NCI-H226 (cell line): Measurements from ENCODE around the gene COL16A1.

Experiments used
- DNase-seq: peaks from one replicate; pipeline ENCODE4 v3.0.0-alpha.2; 2015

The COL16A1 gene

GRCh38 chr1:31681415-31681814, 22.4 kb downstream of the COL16A1 start:
- DNase-seq = no peak

DNA sequence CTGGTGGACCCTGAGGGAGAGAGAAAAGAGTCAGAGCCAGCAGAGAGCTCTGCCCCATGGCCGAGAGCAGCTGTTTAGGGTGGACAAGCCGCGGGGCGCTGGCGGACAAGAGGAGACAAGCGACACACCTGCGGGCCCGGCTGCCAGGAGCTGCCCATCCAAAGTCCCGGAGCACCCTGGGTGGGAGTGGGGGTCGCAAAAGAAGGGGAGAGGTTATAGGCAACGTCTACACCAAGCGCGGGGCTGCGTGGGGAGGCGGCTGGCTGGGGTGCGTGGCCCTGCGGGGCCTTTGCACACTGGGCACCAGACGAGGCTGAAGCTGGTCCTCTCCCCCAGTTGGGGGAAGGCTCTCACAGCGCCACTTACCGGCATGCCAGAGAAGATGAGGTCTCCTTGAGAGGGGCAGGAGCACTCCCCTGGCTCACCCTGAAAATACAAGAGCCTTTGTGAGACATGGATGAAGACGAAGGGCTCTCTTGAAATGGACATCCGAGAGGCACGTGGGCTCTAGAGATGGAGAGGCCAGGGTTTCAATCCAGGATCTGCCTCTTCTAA, 24.1 kb downstream of the COL16A1 start:
- DNase-seq = no peak

GRCh38 chr1:31679091-31679490, 24.7 kb downstream of the COL16A1 start:
- no peak for DNase-seq

DNA sequence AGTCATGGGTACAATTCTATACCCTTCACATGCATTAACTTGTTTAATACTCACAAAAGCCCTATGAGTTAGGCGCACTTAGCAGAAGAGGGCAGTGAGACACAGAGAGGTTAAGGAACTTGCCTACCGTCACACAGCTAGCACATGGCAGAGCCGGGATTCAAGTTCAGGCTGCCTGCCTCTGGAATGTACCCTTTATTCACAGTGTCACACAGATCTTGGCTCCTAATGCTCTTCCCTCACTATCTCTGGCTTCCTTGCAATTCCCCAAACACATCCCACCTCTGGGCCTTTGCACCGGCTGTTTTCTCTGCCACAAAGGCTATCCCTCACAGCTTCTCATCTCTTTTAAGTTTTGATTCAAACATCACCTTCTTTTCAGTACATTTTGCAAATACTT, 25.1 kb downstream of the COL16A1 start:
- no peak for DNase-seq

- DNase-seq = no peak
Measured at GRCh38 chr1:31677949-31678348, 25.9 kb downstream of the COL16A1 start.

DNA sequence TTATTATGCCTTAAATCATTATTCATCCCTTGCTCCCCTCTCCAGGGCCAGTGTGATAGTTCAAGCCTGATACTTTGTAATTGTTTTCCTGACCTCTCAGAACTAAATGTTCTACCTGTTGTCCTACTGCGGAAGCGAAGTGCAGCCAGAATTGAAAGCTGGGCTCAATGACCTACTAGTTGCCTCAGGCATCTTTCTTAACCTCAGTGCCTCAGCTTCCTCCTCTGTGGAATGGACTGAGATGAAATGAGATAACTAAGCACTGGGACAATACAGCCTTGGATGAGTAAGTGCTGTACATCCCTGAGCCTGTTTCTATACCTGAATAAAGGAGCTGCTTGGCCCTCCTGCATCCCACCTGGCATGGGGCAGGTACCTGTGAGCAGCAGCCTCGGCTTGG, 26.4 kb downstream of the COL16A1 start:
- DNase-seq = no peak

DNA sequence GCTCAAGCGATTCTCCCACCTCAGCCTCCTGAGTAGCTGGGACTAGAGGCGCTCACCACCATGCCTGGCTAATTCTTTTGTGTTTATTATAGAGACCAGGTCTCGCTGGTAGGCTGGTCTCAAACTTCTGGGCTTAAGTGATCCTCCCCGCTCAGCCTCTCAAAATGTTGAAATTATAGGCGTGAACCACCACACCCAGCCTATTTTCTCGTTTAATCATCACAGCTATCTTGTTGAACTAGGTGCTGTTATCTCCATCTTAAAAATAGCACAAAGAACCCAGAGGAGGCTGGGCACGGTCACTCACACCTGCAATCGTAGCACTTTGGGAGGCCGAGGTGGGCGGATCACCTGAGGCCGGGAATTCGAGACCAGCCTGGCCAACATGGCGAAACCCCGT, 28.1 kb downstream of the COL16A1 start:
- DNase-seq = no peak

DNA sequence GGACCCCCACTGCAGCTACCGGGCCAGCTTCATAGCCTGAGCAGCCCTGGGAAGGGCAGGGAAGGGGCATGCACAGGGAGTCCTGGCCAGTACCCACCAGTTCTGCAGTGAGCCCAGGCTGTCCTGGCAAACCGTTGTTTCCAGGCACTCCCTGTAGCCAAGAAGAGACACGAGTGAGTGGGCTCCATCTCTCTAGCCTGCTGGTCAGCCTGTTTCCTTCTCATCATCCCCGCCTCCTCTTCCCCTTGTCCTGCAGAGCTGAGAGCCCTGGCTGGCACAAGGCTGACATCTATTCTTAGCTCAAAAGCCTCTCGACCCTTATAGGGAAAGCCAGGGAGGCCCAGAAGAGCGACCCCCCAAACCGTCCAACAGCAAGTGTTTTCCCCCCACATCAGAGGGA, 28.7 kb downstream of the COL16A1 start:
- no peak for DNase-seq

DNA sequence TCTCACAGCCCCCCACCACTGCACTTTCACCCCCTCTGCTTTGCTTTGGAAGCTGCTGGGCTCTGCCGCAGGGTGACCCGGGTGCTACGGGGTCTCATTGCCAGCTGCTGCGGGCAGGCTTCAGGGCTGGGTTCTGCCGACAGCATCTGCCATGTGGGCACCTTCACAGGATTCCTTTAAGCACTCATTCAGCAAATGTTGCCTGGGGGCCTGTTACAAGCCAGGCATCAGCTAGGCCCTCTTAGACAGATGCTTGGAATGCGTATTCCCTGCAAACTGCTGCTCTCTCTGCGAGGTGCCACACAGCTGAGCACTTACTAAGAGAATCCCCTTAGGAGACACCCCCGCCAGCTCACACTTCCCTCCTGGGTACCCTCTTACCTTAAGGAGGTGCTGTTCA, 29.2 kb downstream of the COL16A1 start:
- DNase-seq = peak; percentile 73

- no peak for DNase-seq
Measured at GRCh38 chr1:31673433-31673832, 30.4 kb downstream of the COL16A1 start.

DNA sequence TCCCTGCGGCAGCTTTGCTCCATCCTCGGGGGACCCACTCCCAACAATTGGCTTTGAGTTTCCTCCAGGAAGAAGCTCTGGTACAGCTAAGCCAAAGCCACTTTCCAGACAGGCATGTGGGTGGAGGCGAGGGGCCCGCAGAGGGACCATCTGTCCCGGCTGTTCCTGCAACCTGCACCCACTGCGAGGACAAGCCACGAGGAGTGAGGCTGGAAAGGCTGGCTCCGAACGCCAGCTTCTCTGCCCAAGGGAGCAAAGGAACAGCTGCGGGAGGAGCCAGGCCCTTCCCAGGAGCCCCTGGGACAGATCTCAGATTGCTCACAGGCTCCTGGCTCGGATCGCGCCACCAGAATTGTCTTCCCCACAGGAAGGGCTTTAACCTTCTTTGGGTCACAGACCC, 30.8 kb downstream of the COL16A1 start:
- DNase-seq = no peak

- DNase-seq = no peak
Measured at GRCh38 chr1:31671561-31672201, 32.1 kb downstream of the COL16A1 start.

GRCh38 chr1:31671147-31671546, 32.7 kb downstream of the COL16A1 start:
- no peak for DNase-seq

GRCh38 chr1:31670593-31670964, 33.2 kb downstream of the COL16A1 start:
- DNase-seq = no peak

DNA sequence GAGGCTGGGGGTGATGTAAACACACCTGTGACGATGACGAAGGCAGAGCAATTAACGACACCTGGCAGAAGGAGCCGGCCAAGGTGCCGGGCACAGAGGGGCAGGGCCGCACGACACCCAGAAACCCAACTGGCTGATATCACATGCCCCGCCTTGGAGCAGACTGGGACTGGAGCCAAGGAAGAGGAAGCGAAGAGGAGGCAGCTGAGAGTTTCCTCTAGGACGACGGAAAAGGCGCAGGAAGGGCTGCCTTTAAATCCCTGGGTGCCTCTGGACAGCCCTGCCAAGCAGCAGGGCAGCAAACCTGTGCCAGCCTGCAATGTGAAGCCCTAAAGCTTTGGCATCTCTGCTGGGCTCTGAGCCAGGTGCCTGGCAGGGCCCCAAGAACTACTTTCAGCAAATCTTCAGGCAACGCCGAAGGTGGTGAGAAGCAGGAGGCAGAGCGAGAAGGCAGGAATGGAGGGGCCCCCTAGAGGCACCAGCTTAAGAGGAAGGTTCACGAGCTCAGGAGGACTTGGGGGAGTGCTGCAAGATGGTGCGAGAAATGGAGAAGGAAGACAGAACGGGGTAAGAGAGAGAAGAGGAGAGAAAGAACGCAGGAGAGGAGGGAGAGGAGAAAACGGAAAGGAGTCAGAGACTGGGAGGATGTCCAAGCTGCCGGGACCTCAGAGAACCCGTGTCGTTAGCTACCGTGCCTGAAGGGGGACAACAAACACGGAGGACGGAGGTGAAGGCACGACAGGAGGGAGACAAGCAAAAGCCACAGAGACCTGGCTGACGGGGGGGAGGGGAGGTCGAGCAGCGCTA, 33.8 kb downstream of the COL16A1 start:
- DNase-seq = peak; percentile 71

- no peak for DNase-seq
Measured at GRCh38 chr1:31669433-31669785, 34.4 kb downstream of the COL16A1 start.

GRCh38 chr1:31668303-31668883, 35.4 kb downstream of the COL16A1 start:
- no peak for DNase-seq

GRCh38 chr1:31667065-31667785, 36.6 kb downstream of the COL16A1 start:
- DNase-seq = no peak

DNA sequence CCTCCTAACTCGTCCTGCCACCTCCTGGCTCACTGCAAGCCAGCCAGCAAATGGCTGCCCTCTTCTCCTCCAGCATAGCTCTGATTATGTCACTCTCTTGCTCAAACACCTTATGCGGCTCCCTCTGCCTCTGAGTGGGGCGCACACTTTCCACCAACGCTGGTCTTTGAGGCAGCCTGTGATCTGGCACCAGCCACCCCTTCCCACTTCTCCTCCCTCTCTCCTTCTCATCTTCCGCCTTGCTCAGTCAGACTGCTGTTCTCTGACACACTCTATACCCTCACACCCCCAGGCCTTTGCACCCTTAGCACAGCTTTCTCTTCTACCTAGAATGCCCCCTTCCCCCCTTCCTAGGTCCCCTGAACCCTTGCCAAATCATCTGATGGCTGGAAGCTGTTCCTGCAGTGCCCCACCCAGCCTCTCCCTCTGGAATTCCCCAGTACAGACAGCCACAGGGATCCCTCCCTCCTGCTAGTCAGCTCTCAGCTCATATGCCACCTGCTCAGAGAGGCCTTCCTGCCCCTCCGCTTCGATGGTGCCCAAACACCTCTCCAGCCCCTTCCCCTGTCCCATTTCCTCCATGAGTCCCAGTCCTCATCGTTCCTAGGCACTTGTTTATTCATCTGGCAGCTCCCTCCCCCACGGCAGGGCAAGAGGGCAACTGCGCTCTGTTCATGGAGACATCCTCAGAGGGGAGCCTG, 37.4 kb downstream of the COL16A1 start:
- DNase-seq = peak; percentile 90

DNA sequence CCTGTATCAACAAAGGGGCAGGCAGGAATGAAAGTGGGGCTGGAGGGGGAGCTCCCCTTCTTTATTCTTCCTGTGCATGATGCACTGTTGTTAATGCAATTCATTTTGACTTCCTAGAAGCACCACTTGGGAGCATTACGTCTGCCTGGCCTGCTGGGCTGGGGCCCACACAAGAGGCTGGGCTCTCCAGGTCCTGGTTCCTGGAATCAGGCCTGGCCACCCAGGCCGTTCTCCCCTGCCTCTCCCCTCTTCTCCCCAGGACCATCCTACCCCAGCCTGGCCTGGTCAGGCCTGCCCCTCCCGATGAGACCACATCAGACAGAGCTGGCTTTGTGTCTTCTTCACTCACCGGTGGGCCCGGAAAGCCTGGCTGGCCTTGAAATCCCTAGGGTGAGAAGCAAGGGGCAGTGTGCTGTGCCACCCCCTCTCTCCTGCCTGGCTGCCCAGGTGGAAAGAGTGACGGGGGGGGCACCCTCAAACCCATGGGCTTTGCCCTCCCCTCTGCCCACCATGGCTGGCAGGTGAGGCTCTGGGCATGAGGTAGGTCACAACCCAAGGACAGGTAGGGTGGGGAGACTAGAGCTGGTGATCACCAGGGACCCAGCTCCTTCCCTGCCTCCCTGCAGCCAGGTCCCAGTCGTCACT, 38.5 kb downstream of the COL16A1 start:
- DNase-seq = no peak

DNA sequence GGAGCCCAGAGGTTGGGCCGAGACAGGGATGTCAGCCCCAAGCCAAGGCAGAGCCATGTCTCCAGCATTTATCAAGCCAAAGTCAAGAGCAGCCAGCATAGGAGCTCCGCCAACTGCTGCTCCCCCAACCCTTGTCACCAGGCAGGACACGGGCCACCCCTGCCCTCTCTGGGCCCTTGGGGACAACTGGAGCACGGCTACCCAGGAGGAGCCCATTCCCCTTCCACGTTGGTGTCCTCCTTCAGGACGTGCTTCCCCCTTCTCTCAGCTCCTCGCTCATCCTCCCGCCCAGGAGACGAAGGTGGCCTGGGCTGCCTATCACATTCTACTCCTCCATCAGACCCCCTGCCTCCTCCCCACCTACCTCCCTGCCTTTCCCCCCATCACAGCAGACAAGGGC, 39.3 kb downstream of the COL16A1 start:
- no peak for DNase-seq
